Mesenchymal stem cell (in vitro differentiated cells and primary cell): ENCODE results near the gene GTF3A.
A peak's percentile ranks its signal among the peaks of the same experiment; 100 is the strongest.
"Not testable (repeated sequence)": the region's sequence is repeated elsewhere in the genome, so short reads cannot be mapped to it uniquely, and the experiment has no call there.

Experiments used
- DNase-seq: peaks from one replicate; pipeline ENCODE4 v3.0.0-alpha.2; 2013
- H2AFZ ChIP-seq: one replicate; pipeline ENCODE4 v1.6.1; 2013; ENCODE audit warnings: low read depth, mild to moderate bottlenecking, control low read depth, inconsistent platforms, low read length, moderate library complexity
- H2AK5ac ChIP-seq: 2 replicates; pipeline ENCODE4 v1.6.1; 2013; ENCODE audit warnings: low read length, moderate library complexity, mild to moderate bottlenecking, inconsistent platforms; ENCODE audit not compliant: severe bottlenecking
- H2BK120ac ChIP-seq: one replicate; pipeline ENCODE4 v1.6.1; 2013; ENCODE audit warnings: low read depth, mild to moderate bottlenecking, inconsistent platforms, low read length, moderate library complexity
- H2BK12ac ChIP-seq, 2 experiments: one replicate each; pipeline ENCODE4 v1.6.1; 2013; ENCODE audit warnings: inconsistent platforms in 2 of 2, low read length in 2 of 2, mild to moderate bottlenecking in 2 of 2, moderate library complexity in 2 of 2, control low read depth in 1 of 2
- H2BK15ac ChIP-seq: one replicate; pipeline ENCODE4 v1.6.1; 2013; ENCODE audit warnings: mild to moderate bottlenecking, low read depth, inconsistent platforms; ENCODE audit not compliant: poor library complexity, severe bottlenecking
- H2BK5ac ChIP-seq: 2 replicates; pipeline ENCODE4 v1.6.1; 2013; ENCODE audit warnings: low read depth, mild to moderate bottlenecking, low read length, control low read depth, inconsistent platforms; ENCODE audit not compliant: poor library complexity, severe bottlenecking
- H3K14ac ChIP-seq, 2 experiments: one replicate each; pipeline ENCODE4 v1.6.1; 2013; ENCODE audit warnings: inconsistent platforms in 2 of 2, low read length in 2 of 2, control low read depth in 1 of 2, mild to moderate bottlenecking in 1 of 2, moderate library complexity in 1 of 2
- H3K18ac ChIP-seq, 2 experiments: one replicate each; pipeline ENCODE4 v1.6.1; 2013; ENCODE audit warnings: inconsistent platforms in 2 of 2, low read length in 2 of 2, control low read depth in 1 of 2, low read depth in 1 of 2, mild to moderate bottlenecking in 1 of 2
- H3K23ac ChIP-seq, 2 experiments: one replicate each; pipeline ENCODE4 v1.6.1; 2013; ENCODE audit warnings: inconsistent platforms in 2 of 2, low read length in 2 of 2, mild to moderate bottlenecking in 2 of 2, moderate library complexity in 2 of 2, control low read depth in 1 of 2
- H3K27ac ChIP-seq: 2 replicates; pipeline ENCODE4 v1.5.1; 2013; ENCODE audit warnings: mild to moderate bottlenecking, moderate library complexity, low read length, control low read depth, inconsistent platforms; ENCODE audit not compliant: poor library complexity, severe bottlenecking
- H3K27me3 ChIP-seq, 2 experiments: 2 replicates each; pipeline versions ENCODE4 v1.6.1 to v1.7.0; 2013; ENCODE audit warnings: low read length in 2 of 2, mild to moderate bottlenecking in 2 of 2, moderate library complexity in 2 of 2, control low read depth in 1 of 2, inconsistent platforms in 1 of 2; ENCODE audit not compliant: control insufficient read depth in 1 of 2, insufficient read depth in 1 of 2
- H3K36me3 ChIP-seq, 2 experiments: 2 replicates each; pipeline versions ENCODE4 v1.6.1 to v1.7.0; 2013; ENCODE audit warnings: low read length in 2 of 2, control low read depth in 1 of 2, inconsistent platforms in 1 of 2, low read depth in 1 of 2, mild to moderate bottlenecking in 1 of 2; ENCODE audit not compliant: insufficient read depth in 2 of 2, control insufficient read depth in 1 of 2
- H3K4ac ChIP-seq, 2 experiments: one replicate each; pipeline ENCODE4 v1.6.1; 2013; ENCODE audit warnings: inconsistent platforms in 2 of 2, low read length in 2 of 2, mild to moderate bottlenecking in 2 of 2, moderate library complexity in 2 of 2, control low read depth in 1 of 2, low read depth in 1 of 2
- H3K4me1 ChIP-seq: 2 replicates; pipeline ENCODE4 v1.6.1; 2013; ENCODE audit warnings: low read depth, low read length, control low read depth; ENCODE audit not compliant: control insufficient read depth, insufficient read depth
- H3K4me2 ChIP-seq: 2 replicates; pipeline ENCODE4 v1.6.1; 2013; ENCODE audit warnings: low read length, mild to moderate bottlenecking, inconsistent platforms; ENCODE audit not compliant: poor library complexity, severe bottlenecking
- H3K4me3 ChIP-seq, 2 experiments: 2 replicates each; pipeline versions ENCODE4 v1.5.1 to v1.7.0; 2013; ENCODE audit warnings: low read length in 2 of 2, mild to moderate bottlenecking in 2 of 2, control low read depth in 1 of 2, low read depth in 1 of 2; ENCODE audit not compliant: insufficient read depth in 1 of 2
- H3K79me1 ChIP-seq: replicated peaks from 2 replicates; pipeline ENCODE4 v1.6.1; 2013; ENCODE audit warnings: mild to moderate bottlenecking, control low read depth, low read length, inconsistent platforms; ENCODE audit not compliant: poor library complexity, severe bottlenecking
- H3K9ac ChIP-seq: 2 replicates; pipeline ENCODE4 v1.7.0; 2013; ENCODE audit warnings: mild to moderate bottlenecking, low read length, moderate library complexity
- H3K9me3 ChIP-seq: 2 replicates; pipeline ENCODE4 v1.7.0; 2013; ENCODE audit warnings: mild to moderate bottlenecking, low read length; ENCODE audit not compliant: control insufficient read depth
- H4K8ac ChIP-seq: one replicate; pipeline ENCODE4 v1.6.1; 2013; ENCODE audit warnings: inconsistent platforms, mild to moderate bottlenecking, low read length, moderate library complexity
- H4K91ac ChIP-seq: one replicate; pipeline ENCODE4 v1.6.1; 2013; ENCODE audit warnings: mild to moderate bottlenecking, low read length, inconsistent platforms
- WGBS: methylation state at CpG from one replicate; pipeline ENCODE4 v1.1.7; 2013; ENCODE audit warnings: mixed read lengths; 5-methylcytosine and 5-hydroxymethylcytosine counted together

The GTF3A gene

GRCh38 chr13:27395007-27395510, 29.4 kb upstream of the GTF3A start:
- DNase-seq = no peak
- H3K27ac ChIP-seq = no peak overlapping the region
- H4K8ac ChIP-seq = no peak overlapping the region
- no peak overlapping the region for H2BK12ac ChIP-seq
- H3K9me3 ChIP-seq = no peaks in the 10 kb centered on the region
- H2BK120ac ChIP-seq = no peak overlapping the region
- no peak overlapping the region for H3K9ac ChIP-seq
- no peak overlapping the region for H3K4me2 ChIP-seq
- H3K36me3 ChIP-seq = no peaks in the 10 kb centered on the region
- H3K14ac ChIP-seq = no peak overlapping the region
- no peak overlapping the region for H2AFZ ChIP-seq
- H2BK5ac ChIP-seq = no peak overlapping the region
- H3K23ac ChIP-seq = no peak overlapping the region
- 55% methylated on average over 13 of the region's 14 CpGs for WGBS
- H2AK5ac ChIP-seq = no peak overlapping the region
- no peaks in the 10 kb centered on the region for H3K4me1 ChIP-seq
- no peak overlapping the region for H4K91ac ChIP-seq
- no peak overlapping the region for H3K4me3 ChIP-seq
- peaks cover 16 to 50% of the 10 kb centered on the region in 2 experiments for H3K27me3 ChIP-seq
- no peak overlapping the region for H3K18ac ChIP-seq
- no peaks in the 10 kb centered on the region for H3K79me1 ChIP-seq
- no peak overlapping the region for H3K4ac ChIP-seq
- H2BK15ac ChIP-seq = no peak overlapping the region

- Histone ChIP-seq H3K4me1 (no peaks in the 10 kb centered on the region), H2AK5ac (no peak overlapping the region), H4K91ac (peak overlapping the region; percentile 34), H2BK15ac (no peak overlapping the region), H3K9me3 (no peaks in the 10 kb centered on the region), H3K36me3 (no peaks in the 10 kb centered on the region), H3K27ac (no peak overlapping the region), H3K9ac (no peak overlapping the region), H4K8ac (peak overlapping the region; percentile 6), H3K4me3 (no peak overlapping the region), H3K4me2 (no peak overlapping the region), H3K4ac (no peak overlapping the region), H2BK5ac (no peak overlapping the region), H2BK120ac (no peak overlapping the region), H3K79me1 (no peaks in the 10 kb centered on the region), H2AFZ (no peak overlapping the region), H3K27me3 (peaks cover 16 to 46% of the 10 kb centered on the region in 2 experiments), H3K18ac (no peak overlapping the region), H3K14ac (no peak overlapping the region), H3K23ac (no peak overlapping the region), H2BK12ac (no peak overlapping the region)
- 86% methylated on average over 5 of the region's 7 CpGs for WGBS
- DNase-seq = no peak
Observed at GRCh38 chr13:27396252-27396846, 28.1 kb upstream of the GTF3A start.

GRCh38 chr13:27398360-27398759, 26.1 kb upstream of the GTF3A start:
- no peak overlapping the region for H3K4ac ChIP-seq
- no peak overlapping the region for H3K9ac ChIP-seq
- no peak overlapping the region for H3K23ac ChIP-seq
- H3K36me3 ChIP-seq = no peaks in the 10 kb centered on the region
- no peak overlapping the region for H3K18ac ChIP-seq
- H3K14ac ChIP-seq = no peak overlapping the region
- H2AFZ ChIP-seq = no peak overlapping the region
- H3K27me3 ChIP-seq = peaks cover 8 to 36% of the 10 kb centered on the region in 2 experiments
- no peaks in the 10 kb centered on the region for H3K4me1 ChIP-seq
- H3K9me3 ChIP-seq = no peaks in the 10 kb centered on the region
- H3K27ac ChIP-seq = no peak overlapping the region
- no peak overlapping the region for H2BK5ac ChIP-seq
- whole genome bisulfite sequencing = 84% methylated on average over 4 of the region's 4 CpGs
- no peak overlapping the region for H2BK12ac ChIP-seq
- H2BK120ac ChIP-seq = no peak overlapping the region
- no peak overlapping the region for H2AK5ac ChIP-seq
- H2BK15ac ChIP-seq = no peak overlapping the region
- no peak overlapping the region for H4K91ac ChIP-seq
- H3K4me3 ChIP-seq = no peak overlapping the region
- no peak overlapping the region for H4K8ac ChIP-seq
- DNase-seq = no peak
- no peaks in the 10 kb centered on the region for H3K79me1 ChIP-seq
- H3K4me2 ChIP-seq = no peak overlapping the region

GRCh38 chr13:27400405-27400804, 24.0 kb upstream of the GTF3A start:
- H3K4me1 ChIP-seq, H3K9me3 ChIP-seq, H2AFZ ChIP-seq, H3K4me3 ChIP-seq, H3K18ac ChIP-seq, H3K9ac ChIP-seq, H4K8ac ChIP-seq, H2AK5ac ChIP-seq, H3K23ac ChIP-seq, H3K4me2 ChIP-seq, DNase-seq, H2BK12ac ChIP-seq, H4K91ac ChIP-seq, H3K36me3 ChIP-seq, H3K4ac ChIP-seq, H3K27ac ChIP-seq, H3K79me1 ChIP-seq, H2BK120ac ChIP-seq, H2BK5ac ChIP-seq, H3K14ac ChIP-seq, H2BK15ac ChIP-seq: not testable (repeated sequence)
- peaks cover under 1 to 23% of the 10 kb centered on the region in 2 experiments for H3K27me3 ChIP-seq
- WGBS = 85% methylated on average over 6 of the region's 6 CpGs
